CD4-positive, alpha-beta T cell treated with Interleukin-15 for 1 hour (primary cell): ENCODE data around the gene LMX1B.
A peak's percentile ranks its signal among the peaks of the same experiment; 100 is the strongest.
"Not testable (repeated sequence)": the region's sequence is repeated elsewhere in the genome, so short reads cannot be mapped to it uniquely, and the experiment has no call there.

Experiments
- DNase-seq: peaks from one replicate; pipeline ENCODE4 v3.0.0-alpha.2; 2020

LMX1B gene

DNA sequence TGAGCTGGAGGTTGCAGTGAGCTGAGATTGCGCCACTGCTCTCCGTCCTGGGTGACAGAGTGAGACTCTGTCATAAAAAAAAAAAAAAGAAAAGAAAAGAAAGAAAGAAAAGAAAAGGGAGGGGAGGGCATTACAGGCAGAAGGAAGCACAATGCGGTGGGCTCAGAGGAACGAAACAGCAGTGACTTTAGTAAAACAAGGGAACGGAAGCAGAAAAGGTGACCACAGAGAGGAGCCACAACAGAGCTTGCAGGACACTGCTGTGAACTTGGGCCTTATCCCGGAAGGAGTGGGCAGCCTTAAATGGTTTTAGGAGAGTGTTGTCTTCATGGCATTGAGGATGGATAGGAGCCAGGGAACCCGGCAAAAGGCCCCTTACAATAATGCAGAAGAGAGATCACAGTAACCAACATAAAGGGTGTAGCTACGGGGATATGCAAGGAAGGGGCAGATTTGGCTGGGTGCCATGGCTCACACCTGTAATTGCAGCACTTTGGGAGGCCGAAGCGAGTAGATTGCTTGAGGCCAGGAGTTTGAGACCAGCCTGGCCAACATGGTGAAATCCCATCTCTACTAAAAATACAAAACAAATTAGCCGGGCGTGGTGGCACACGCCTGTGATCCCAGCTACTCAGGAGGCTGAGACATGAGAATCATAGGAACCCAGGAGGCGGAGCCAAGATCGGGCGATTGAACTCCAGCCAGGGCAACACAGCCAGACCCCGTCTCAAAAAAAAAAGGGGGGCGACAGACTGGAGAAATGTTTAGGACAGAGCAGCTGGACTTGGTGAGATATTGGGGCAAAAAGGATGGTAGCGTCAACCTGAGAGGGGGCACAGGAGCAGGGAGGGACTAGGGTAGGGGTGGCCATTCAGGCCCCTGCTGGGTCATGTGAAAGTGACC, 107.2 kb downstream of the LMX1B start:
- no peak for DNase-seq

DNA sequence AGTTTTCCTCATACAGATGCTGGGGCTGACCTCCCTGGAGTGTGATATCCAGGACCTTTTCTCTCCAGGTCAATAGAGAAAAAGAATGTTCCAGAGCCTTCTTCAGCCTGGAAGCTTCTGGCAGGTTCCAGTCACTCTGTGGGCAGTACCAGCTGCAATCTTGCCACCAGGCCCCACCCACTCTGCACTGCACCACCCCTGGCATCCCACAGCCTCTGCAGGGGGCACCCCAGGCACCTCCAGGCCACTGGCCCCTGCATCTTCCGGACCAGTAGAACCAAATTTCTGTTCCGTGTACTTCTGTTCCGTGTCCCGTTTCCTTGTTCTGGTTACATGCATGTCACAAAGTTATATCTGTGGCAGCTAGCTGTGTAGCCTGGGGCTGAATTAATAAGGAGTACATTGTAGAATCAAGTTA, 107.8 kb downstream of the LMX1B start:
- DNase-seq = peak; percentile 50

DNA sequence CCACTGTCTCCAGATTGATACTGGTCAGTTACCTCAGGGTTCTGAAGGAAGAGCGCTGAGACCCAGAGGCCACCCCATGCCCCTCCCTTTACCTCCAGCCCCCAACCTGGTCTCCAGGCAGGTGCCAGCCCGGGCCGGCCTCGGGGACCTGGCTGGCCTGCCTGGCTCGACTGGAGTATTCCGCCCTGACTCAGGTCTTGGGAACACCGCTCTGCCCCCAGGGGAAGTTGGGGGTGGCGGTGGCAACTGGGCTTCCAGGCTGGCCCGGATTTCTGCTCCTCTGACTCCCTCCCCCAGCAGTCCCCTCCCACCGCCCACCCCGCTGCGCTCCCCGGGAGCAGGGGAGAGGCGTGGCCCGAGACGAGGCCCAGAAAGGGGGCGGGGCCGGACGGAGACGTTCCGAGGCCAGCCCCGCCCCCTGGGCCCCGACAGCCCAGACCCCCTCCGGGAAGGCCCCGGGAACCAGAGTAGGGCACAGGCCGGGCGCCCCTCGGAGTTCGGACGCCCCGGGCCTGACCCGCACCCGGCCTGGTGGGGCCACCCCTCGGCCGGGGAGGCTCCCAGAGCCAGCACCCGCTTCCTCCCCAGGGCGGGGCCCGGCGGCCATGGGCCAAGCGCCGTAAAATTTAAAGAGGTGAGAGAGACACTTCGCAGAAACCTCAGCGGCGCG, 108.7 kb downstream of the LMX1B start:
- DNase-seq = peak; percentile 90

DNA sequence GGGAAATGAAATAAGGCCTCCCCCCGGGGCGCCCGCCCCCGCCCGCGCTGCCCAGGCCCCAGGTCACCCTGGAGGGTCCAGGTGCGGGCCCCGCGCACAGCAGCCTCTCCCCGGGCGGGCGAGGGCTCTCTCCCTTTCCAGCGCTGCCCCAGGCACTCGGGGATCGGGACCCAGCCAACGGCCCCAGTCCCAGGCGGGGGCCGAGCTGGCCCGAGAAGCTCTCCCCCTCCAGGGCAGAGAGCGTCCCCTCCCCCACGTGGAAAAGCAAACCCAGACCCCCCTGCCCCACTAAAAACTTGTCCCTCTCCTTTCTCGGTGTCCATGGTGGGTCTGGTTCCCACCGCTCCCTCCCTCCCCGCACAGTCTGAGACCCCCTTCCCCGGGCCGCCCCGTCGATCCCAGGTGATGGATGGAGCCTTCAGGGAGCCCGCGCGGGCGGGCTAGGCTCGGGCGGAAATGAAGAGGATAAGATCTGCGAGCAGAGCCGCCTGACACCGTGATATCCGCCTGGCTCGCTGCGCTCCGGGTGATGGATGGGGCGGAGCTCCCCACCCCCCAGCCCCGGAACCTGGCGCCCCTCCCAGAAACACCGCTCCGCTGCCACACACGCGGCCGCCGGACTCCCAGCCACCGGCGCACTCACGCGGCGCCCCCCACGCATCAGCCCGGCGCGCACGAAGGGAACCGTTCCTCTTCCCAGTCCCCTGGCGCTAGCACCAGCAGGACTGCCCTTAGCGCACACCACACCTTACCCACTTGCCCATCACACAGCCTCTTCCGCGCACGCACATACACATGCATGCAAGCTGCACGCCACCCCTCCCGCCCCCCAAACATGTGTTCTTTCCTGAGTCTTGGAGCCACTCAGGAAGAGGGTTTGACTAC, 109.4 kb downstream of the LMX1B start:
- peak; percentile 80 for DNase-seq

DNA sequence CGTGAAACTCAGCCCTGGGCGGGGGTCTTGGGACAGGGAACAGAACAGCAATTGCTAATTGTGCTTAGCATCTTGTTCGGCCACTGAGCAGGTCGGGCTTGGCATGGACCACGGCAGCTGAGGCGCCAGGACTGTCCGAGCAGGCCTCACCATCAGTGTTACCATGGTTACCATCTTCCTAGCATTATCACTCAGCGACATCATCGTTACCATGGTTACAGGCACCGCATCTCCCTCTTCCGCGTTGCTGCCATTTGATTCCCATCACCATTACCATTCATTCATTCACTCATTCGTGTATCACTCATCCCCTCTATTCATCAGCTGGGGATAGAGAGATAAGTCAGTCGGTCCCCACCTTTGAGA, 110.1 kb downstream of the LMX1B start:
- no peak for DNase-seq

DNA sequence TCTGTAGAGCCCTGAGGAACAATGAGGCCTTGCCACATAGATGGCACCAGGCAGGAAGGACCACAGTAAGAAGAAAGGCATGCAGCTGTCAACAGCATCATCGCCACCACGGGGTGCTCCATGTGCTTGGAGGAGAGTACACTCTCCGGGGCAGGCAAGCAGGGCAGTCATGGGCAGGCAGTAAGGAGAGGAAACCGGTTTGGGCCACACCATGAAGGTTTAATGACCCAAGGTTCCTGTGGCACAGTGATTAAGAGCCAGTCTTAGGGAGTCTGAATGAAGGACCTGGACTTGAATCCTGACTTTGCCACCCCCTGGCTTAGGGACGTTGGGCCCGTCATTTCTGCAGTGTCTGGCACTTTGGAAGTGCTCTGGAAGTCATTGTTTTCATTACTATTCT, 110.5 kb downstream of the LMX1B start:
- DNase-seq = no peak

DNA sequence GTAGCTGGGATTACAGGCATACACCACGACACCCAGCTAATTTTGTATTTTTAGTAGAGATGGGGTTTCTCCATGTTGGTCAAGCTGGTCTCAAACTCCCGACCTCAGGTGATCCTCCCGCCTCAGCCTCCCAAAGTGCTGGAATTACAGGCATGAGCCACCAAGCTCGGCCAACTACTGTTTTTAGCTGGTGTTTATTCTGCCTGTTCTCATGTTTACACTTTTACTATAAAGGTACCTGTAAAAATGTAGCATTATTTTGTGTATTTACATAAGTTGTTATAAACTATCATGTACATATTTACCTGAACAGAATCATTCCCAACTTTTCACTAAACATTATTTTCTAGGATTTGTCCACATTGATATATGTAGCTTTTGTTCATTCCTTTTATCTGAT, 111.8 kb downstream of the LMX1B start:
- DNase-seq = not testable (repeated sequence)

DNA sequence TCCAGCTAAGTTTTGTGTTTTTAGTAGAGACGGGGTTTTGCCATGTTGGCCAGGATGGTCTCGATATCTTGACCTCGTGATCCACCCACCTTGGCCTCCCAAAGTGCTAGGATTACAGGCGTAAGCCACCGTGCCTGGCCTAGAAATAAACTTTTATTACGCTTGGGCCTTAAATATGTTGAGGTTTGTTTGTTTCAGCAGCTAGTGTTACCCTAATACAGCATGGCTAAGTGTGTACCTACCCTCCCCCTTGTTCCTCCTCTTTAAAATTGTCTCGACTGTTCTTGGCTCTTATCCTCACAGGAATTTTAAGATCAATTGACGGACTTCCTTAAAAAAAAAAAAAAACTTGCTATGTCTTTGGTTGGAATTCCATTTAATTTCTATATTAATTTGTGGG, 114.5 kb downstream of the LMX1B start:
- not testable (repeated sequence) for DNase-seq

DNA sequence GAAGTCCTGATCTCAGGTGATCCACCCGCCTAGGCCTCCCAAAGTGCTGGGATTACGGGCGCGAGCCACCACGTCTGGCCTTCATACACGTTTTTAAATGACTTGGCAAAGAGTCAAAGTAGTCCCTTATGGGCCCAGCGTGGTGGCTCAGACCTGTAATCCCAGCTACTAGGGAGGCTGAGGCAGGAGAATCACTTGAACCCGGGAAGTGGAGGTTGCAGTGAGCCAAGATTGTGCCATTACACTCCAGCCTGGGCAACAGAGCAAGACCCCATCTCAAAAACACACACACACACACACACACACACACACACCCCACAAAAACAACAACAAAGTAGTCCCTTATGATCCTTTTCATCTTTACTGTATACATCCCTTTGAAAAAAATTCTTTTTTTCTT, 116.9 kb downstream of the LMX1B start:
- DNase-seq = not testable (repeated sequence)

DNA sequence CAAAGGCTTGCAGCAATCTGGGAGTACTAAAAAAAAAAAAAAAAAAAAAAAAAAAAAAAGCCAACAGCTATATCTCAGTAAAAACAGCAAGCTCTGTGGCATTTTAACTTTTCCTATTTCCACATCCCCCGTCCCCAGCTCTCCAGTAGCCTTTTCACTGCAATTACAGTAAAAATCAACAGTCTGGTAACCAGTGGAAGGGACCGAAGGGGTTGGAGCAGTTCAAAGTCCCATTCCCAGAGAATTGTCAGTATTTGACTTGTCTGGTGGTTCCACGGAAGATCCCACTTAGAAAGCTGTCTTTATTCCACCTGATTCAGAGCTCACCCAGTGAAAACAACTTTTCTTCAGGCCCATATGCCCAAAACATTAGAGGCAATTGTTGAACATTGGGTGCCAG, 119.3 kb downstream of the LMX1B start:
- DNase-seq = no peak

DNA sequence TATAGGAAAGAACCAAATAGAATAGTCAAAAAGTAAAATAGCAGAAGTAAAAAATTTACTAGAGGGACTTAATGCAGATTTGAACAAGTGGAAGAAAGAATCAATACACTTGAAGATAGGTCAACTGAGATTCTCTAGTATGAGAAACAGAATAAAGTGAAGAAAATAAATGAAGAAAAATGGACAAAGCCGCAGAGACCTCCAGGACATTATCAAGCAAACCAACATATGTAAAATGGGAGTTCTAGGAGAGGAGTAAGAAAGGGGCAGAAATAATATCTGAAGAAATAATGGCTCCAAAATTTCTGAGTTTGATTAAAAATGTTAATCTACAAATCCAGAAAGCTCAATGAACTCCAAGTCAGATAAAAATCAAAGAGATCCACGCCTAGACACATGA, 121.1 kb downstream of the LMX1B start:
- DNase-seq = no peak

DNA sequence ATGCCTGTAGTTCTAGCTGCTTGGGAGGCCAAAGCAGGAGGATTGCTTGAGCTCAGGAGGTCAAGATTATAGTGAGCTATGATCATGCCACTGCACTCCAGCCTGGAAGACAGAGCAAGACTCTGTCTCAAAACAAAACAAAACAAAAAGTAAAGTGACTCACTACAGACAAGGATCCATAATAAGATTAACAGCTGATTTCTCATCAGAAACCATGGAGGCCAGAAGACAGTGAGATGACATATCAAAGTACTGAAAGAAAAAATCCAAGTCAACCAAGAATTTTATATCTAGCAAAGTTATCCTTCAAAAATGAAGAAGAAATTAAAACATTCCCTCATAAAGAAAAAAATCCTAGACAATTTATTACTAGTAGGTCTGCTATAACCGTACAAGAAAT, 121.8 kb downstream of the LMX1B start:
- no peak for DNase-seq

DNA sequence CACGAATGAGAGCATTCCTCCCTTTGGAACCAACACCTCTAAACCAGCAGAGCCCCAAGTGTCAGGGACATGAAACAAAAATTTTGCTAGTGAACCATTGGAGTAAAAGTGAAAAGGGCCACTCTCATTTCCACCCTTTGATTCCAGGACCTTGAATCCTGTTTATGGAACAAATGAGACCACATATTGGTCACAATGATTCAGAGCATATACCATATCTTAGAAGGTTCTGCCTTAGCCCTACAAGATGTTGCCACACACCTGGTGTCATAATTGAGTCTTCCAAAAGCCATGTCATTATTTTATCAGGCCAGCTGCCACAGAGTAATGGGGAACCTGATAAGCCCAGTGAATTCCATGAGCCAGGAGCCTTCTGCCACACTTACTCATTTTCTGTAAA, 124.8 kb downstream of the LMX1B start:
- no peak for DNase-seq

DNA sequence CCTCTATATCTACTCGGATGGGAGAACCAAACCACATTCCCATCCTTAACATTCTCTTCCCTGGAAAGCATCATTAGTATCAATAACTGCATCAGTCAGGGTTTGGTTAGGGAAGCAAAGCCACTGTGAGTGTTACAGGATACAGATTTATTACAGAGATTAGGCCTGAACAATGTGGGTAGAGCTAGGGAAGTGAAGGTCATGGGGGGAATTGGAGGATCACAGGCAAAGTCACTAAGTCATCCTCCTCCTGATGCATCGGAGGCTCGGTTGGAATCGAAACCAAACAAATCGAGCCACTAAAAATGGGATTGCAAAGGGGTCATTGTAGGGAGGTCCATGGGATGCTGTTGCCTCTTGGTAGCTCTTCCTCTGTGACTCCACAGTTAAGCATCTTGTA, 129.3 kb downstream of the LMX1B start:
- DNase-seq = no peak

DNA sequence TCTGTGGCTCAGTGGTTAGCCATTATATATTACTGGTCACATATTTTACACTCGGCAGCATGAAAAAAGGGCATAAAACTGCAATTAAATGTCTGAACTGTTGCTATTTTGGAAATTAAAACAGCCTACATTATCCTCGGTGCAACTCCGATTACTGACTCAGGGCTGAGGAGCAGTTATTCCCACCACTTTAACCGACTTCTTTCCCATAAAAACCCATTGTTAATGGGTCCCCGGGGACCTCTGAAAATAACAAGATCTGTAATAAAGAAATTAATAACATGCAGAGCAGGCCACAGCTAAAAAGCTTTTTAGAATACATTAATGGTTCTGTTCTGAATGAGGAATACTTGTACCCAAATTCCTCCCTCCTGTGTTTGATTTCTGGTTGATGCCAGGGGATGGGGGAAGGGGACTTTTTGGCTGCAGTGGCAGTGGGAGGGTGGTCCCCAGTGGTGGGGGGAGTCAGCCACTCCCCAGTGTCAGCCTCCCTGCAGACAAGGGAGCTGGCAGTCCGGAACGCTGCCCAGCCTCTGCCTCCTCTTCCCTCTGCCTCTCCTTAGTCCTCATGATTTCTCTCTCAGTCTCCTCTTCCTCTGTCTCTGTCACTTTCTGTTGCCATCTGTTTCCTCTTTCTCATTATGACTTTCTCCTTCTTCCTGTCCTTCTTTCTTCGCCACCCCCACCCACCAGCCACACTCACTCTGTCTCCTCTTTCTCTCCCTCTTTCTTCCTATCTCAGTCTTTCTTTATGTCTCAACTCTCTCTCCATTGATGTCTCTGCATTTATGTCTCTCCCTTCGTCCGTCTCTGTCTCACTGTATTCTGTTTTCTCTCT, 132.1 kb downstream of the LMX1B start:
- DNase-seq = no peak
